Forelimb muscle (tissue), 1 donor: ENCODE results near the gene JPH4. TPM values are rescaled to one million over a fixed set of nuclear protein-coding genes. Genes with fewer than 3 reads are reported as not detected.

Experiments
- DNase-seq: peaks from one replicate; pipeline ENCODE4 v3.0.0-alpha.2; 2013; ENCODE audit warnings: low read depth
- polyA plus RNA-seq: library from polyadenylated mRNA; unstranded; fragments of 120-200 nt; gene quantifications from one replicate; pipeline ENCODE4 v1.2.1, GENCODE V29; 2013; ENCODE audit not compliant: insufficient read length

JPH4 gene
- polyA plus RNA-seq, 1 donor: 0.66 TPM

GRCh38 chr14:23579739-23580138, 1.1 kb upstream of the JPH4 start:
- no peak for DNase-seq

GRCh38 chr14:23579311-23579630, 681 bp upstream of the JPH4 start:
- DNase-seq: no peak

- DNase-seq: no peak
These were observed 739 bp downstream of the JPH4 start for GRCh38 chr14:23577710-23578392.

GRCh38 chr14:23577004-23577681, 1.4 kb downstream of the JPH4 start:
- DNase-seq: no peak

GRCh38 chr14:23573384-23574015, 5.1 kb downstream of the JPH4 start:
- no peak for DNase-seq

GRCh38 chr14:23572836-23573235, 5.8 kb downstream of the JPH4 start:
- DNase-seq: no peak

- no peak for DNase-seq
These were observed 6.1 kb downstream of the JPH4 start for GRCh38 chr14:23572524-23572828.

GRCh38 chr14:23571701-23572523, 6.7 kb downstream of the JPH4 start:
- no peak for DNase-seq

GRCh38 chr14:23570806-23571483, 7.6 kb downstream of the JPH4 start:
- no peak for DNase-seq

GRCh38 chr14:23569443-23570151, 9.0 kb downstream of the JPH4 start:
- DNase-seq: no peak

GRCh38 chr14:23568600-23569331, 9.8 kb downstream of the JPH4 start:
- DNase-seq: no peak

- no peak for DNase-seq
These were observed 10.5 kb downstream of the JPH4 start for GRCh38 chr14:23568021-23568599.

- DNase-seq: no peak
These were observed 11.2 kb downstream of the JPH4 start, which contains the start of gene AP1G2 for GRCh38 chr14:23567186-23568020. Gene AP1G2, minus strand, starts transcription at chr14:23567791. Its CDS starts 477 bp downstream, at chr14:23567314.

GRCh38 chr14:23566778-23567185, 11.8 kb downstream of the JPH4 start:
- no peak for DNase-seq

GRCh38 chr14:23566112-23566777, 12.3 kb downstream of the JPH4 start:
- no peak for DNase-seq

GRCh38 chr14:23565626-23566025, 13.0 kb downstream of the JPH4 start:
- no peak for DNase-seq

GRCh38 chr14:23564876-23565275, 13.7 kb downstream of the JPH4 start:
- no peak for DNase-seq

- no peak for DNase-seq
These were observed 14.3 kb downstream of the JPH4 start for GRCh38 chr14:23564181-23564812.
